HG02884 (cell line): Measurements from ENCODE around the gene GALR3.
"Not testable (repeated sequence)": the region's sequence is repeated elsewhere in the genome, so short reads cannot be mapped to it uniquely, and the experiment has no call there.

Experiments used
- ATAC-seq: cut with Tn5 transposase; IDR thresholded peaks from one replicate; pipeline ENCODE4 v1.9.1; 2021; ENCODE audit warnings: mild to moderate bottlenecking, moderate library complexity; ENCODE audit not compliant: unreplicated experiment

GALR3 gene, protein sequence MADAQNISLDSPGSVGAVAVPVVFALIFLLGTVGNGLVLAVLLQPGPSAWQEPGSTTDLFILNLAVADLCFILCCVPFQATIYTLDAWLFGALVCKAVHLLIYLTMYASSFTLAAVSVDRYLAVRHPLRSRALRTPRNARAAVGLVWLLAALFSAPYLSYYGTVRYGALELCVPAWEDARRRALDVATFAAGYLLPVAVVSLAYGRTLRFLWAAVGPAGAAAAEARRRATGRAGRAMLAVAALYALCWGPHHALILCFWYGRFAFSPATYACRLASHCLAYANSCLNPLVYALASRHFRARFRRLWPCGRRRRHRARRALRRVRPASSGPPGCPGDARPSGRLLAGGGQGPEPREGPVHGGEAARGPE

GRCh38 chr22:37823134-37823985 lies at the start of gene GALR3:
GALR3 (plus strand) TSS chr22:37823382; CDS start chr22:37823407, 25 bp downstream.
- ATAC-seq, result no peak

GRCh38 chr22:37774728-37775127 lies 48.5 kb upstream of the GALR3 start:
- no peak for ATAC-seq

- no peak for ATAC-seq
Observed at GRCh38 chr22:37775785-37776638, 47.2 kb upstream of the GALR3 start.

- no peak for ATAC-seq
Observed at GRCh38 chr22:37776639-37777005, 46.6 kb upstream of the GALR3 start.

DNA sequence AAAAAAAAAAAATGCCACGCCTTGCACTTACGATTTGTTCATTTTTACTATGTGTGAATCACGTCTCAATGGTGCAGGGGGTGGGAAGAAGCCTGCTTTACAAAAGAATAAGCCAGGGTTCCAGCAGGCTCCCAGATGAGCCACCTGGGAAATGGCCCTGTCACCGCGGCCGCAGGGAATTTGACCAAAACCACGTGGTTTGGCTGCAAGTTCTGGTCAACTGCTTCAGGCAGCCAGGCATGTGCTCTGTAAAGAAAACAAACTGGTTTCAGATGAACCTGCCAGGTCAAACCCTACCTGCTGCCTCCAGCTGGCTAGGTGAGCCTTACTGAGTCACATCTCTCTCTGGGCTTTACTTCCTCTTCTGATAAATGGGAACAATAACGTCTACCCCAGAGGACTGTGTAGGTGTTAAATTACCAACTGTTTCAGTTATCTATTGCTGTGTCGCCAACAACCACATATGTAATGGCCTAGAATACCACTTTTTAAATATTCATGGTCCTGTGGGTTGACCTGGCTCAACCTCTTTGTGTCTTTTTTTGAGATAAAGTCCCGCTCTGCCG lies 46.0 kb upstream of the GALR3 start:
- ATAC-seq, result no peak

GRCh38 chr22:37778370-37779009 lies 44.7 kb upstream of the GALR3 start:
- no peak for ATAC-seq

- ATAC-seq, result no peak
Observed at GRCh38 chr22:37781434-37782059, 41.6 kb upstream of the GALR3 start.

- ATAC-seq, result no peak
Observed at GRCh38 chr22:37782340-37783168, 40.6 kb upstream of the GALR3 start.

DNA sequence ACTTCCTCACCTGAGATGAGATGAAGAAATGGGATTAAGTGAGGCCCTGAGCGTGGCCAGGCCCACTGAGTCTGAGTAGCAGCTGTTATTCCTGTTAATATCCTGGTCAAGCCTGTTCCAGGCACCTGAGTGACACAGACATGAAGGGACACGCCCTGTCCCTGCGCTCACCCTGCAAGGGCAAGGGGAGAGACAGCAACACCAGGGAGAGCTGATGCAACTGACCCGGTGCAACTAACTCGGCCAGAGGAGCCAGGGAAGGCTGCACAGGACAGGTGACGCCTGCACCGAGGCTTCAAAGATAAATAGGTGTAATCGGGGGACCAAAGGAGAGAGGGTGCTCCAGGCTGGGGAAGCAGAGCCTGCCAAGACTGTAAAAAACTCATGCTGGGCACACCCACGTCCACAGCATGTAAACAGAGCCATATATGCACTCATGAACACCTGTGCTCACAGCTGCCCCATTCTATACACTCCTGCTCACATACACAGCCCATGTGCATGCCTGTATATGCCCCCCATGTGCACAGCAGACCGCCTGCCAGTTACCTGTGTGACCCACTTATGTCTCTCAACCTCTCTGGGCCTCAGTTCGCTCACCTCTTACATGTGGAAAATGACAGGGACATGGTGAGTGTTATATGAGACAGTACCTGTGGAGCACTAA lies 38.2 kb upstream of the GALR3 start:
- ATAC-seq, result no peak

DNA sequence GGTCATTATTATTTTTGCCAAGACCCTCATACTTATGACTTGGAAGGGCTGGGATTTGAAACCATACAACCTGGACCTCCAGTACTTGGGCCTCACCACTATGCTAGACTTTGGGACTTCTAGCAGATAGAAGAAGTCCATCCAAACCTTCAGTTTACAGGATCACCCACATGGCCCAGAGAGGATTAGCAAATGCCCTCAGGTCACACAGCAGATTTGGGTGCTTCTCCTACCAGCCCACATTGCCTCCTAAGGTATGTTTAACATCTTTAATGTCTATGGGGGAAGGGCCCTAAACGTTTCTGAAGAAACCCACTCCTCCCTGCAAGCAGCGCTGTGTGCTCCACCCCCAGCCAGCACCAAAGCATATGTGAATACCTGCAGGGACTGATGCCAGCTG lies 32.9 kb upstream of the GALR3 start:
- ATAC-seq, result no peak

GRCh38 chr22:37792494-37792893 lies 30.7 kb upstream of the GALR3 start:
- ATAC-seq, result no peak

- no peak for ATAC-seq
Observed at GRCh38 chr22:37794376-37794775, 28.8 kb upstream of the GALR3 start.

GRCh38 chr22:37796079-37796478 lies 27.1 kb upstream of the GALR3 start:
- ATAC-seq, result no peak

DNA sequence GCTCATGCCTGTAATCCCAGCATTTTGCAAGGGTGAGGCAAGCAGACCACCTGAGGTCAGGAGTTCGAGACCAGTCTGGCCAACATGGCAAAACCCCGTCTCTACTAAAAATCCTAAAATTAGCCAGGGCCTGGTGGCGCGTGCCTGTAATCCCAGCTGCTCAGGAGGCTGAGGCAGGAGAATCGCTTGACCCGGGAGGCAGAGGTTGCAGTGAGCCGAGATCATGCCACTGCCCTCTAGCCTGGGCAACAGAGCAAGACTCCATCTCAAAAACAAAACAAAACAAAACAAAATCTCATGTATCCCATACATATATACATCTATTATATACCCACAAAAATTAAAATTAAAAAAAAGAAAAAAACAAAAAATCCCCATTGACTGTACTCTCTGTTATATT lies 25.9 kb upstream of the GALR3 start:
- not testable (repeated sequence) for ATAC-seq

GRCh38 chr22:37797874-37798500 lies 25.2 kb upstream of the GALR3 start:
- ATAC-seq, result no peak

DNA sequence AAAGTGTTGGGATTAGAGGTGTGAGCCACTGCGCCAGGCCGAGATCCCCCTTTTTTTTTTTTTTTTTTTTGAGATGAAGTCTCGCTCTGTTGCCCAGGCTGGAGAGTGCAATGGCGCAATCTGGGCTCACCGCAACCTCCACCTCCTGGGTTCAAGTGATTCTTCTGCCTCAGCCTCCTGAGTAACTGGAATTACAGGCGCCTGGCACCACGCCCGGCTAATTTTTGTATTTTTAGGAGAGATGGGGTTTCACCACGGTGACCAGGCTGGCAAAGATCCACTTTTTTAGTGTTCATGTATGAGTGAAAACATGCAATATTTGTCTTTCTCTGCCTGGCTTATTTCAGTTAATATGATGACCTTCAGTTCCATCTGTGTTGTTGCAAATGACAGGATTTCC lies 23.2 kb upstream of the GALR3 start:
- ATAC-seq, result not testable (repeated sequence)

- ATAC-seq, result no peak
Observed at GRCh38 chr22:37801946-37802309, 21.3 kb upstream of the GALR3 start.
